Stimulated activated CD4-positive, alpha-beta T cell treated with anti-CD3 and anti-CD28 coated beads, Interleukin-1b, Interleukin-23, amount 100 ng/mL, for 4 hours (primary cell): ENCODE measurements around the gene CCR3.

Experiments
- DNase-seq, 2 donors: peaks; one replicate each; pipeline ENCODE4 v3.0.0-alpha.2; 2020; ENCODE audit warnings: low read depth in 2 of 2

CCR3 gene

GRCh38 chr3:46297658-46298423 is 55.6 kb downstream of the CCR3 start:
- DNase-seq: no peak

GRCh38 chr3:46298871-46299607 is 56.8 kb downstream of the CCR3 start:
- no peak for DNase-seq

GRCh38 chr3:46299608-46300460 is 57.6 kb downstream of the CCR3 start:
- DNase-seq: no peak

GRCh38 chr3:46300461-46300789 is 58.2 kb downstream of the CCR3 start:
- no peak for DNase-seq

GRCh38 chr3:46301122-46301835 is 59.0 kb downstream of the CCR3 start:
- no peak for DNase-seq

- no peak for DNase-seq
Measured at GRCh38 chr3:46303240-46303639, 61.0 kb downstream of the CCR3 start.

- DNase-seq: no peak
Measured at GRCh38 chr3:46304739-46305138, 62.5 kb downstream of the CCR3 start.

GRCh38 chr3:46312991-46313390 is 70.7 kb downstream of the CCR3 start:
- no peak for DNase-seq

- no peak for DNase-seq
Measured at GRCh38 chr3:46314517-46314916, 72.3 kb downstream of the CCR3 start.

- DNase-seq: no peak
Measured at GRCh38 chr3:46316206-46316605, 73.9 kb downstream of the CCR3 start.
